Measurements from ENCODE around the gene OBP2A.

- TF ChIP-seq FOXM1 (IDR thresholded peaks at IDR 0.05; ENCODE audit: borderline replicate concordance, low read depth) (no peak), RAD21 (IDR thresholded peaks at IDR 0.05; ENCODE audit: low read depth) (no peak), YY1 (IDR thresholded peaks at IDR 0.05; ENCODE audit: low read depth) (no peak), EP300 (IDR thresholded peaks at IDR 0.05; ENCODE audit: borderline replicate concordance) (no peak), CEBPB (IDR thresholded peaks at IDR 0.05) (no peak), TCF12 (IDR thresholded peaks at IDR 0.05; ENCODE audit: low read depth) (no peak), TEAD4 (IDR thresholded peaks at IDR 0.05) (no peak), ZBTB7A (IDR thresholded peaks at IDR 0.05; ENCODE audit: low read depth) (no peak), NFIC (IDR thresholded peaks at IDR 0.05) (no peak), USF1 (IDR thresholded peaks at IDR 0.05) (no peak), EGR1 (IDR thresholded peaks at IDR 0.05) (no peak)
- TF ChIP-seq, protein P1, sequence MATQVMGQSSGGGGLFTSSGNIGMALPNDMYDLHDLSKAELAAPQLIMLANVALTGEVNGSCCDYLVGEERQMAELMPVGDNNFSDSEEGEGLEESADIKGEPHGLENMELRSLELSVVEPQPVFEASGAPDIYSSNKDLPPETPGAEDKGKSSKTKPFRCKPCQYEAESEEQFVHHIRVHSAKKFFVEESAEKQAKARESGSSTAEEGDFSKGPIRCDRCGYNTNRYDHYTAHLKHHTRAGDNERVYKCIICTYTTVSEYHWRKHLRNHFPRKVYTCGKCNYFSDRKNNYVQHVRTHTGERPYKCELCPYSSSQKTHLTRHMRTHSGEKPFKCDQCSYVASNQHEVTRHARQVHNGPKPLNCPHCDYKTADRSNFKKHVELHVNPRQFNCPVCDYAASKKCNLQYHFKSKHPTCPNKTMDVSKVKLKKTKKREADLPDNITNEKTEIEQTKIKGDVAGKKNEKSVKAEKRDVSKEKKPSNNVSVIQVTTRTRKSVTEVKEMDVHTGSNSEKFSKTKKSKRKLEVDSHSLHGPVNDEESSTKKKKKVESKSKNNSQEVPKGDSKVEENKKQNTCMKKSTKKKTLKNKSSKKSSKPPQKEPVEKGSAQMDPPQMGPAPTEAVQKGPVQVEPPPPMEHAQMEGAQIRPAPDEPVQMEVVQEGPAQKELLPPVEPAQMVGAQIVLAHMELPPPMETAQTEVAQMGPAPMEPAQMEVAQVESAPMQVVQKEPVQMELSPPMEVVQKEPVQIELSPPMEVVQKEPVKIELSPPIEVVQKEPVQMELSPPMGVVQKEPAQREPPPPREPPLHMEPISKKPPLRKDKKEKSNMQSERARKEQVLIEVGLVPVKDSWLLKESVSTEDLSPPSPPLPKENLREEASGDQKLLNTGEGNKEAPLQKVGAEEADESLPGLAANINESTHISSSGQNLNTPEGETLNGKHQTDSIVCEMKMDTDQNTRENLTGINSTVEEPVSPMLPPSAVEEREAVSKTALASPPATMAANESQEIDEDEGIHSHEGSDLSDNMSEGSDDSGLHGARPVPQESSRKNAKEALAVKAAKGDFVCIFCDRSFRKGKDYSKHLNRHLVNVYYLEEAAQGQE (IDR thresholded peaks at IDR 0.05; ENCODE audit: low read depth): no peak
Observed at GRCh38 chr9:135509458-135509857, 36.5 kb upstream of the OBP2A start.
